B cell (primary cell): Measurements from ENCODE around the gene RALBP1. TPM values are rescaled to one million over a fixed set of nuclear protein-coding genes. Genes with fewer than 3 reads are reported as not detected.

ENCODE experiments used
- ATAC-seq: fragments of 200-7000 bp; cut with Tn5 transposase; one replicate; pipeline ENCODE4 v1.10.0; 2021; ENCODE audit warnings: low read depth, mild to moderate bottlenecking, moderate number of reproducible peaks, moderate library complexity
- CTCF ChIA-PET: fragments of 350-600 bp; sonication (Branson Sonifier 250); formaldehyde crosslinking; loops from one replicate; lab custom pipeline; 2021; ENCODE audit warnings: antibody characterized with exemption, inconsistent platforms; lab: Charles Lee
- POLR2A ChIA-PET: fragments of 350-600 bp; sonication (Branson Sonifier 250); formaldehyde crosslinking; loops from one replicate; lab custom pipeline; 2021; ENCODE audit warnings: antibody characterized with exemption; lab: Charles Lee
- DNase-seq: peaks from one replicate; pipeline ENCODE4 v3.0.0; 2013
- H2AFZ ChIP-seq: 2 replicates; pipeline ENCODE4 v1.6.1; 2012; ENCODE audit warnings: mild to moderate bottlenecking, low read depth, low read length; ENCODE audit not compliant: insufficient read depth, poor library complexity, severe bottlenecking
- H3K27ac ChIP-seq, 2 donors: 1 replicate in 1 of 2; 2 replicates in 1 of 2; pipeline ENCODE4 v1.5.1; 2012 to 2013; ENCODE audit warnings: low read length in 2 of 2, mild to moderate bottlenecking in 2 of 2, moderate library complexity in 1 of 2
- H3K27me3 ChIP-seq, 4 experiments: fragments of 200-600 bp in 1 of 4; sonication (generic) in 1 of 4; replicated peaks in 1 of 4; 1 replicate in 2 of 4; 2 replicates in 2 of 4; pipeline versions ENCODE4 v1.6.1 to v1.7.0; 2013 to 2016; ENCODE audit warnings: low read length in 3 of 4, mild to moderate bottlenecking in 2 of 4, mixed read lengths in 1 of 4, moderate library complexity in 1 of 4; ENCODE audit not compliant: insufficient read depth in 4 of 4, control insufficient read depth in 3 of 4; ENCODE audit errors: control extremely low read depth in 1 of 4
- H3K36me3 ChIP-seq, 2 experiments: replicated peaks in 1 of 2; 1 replicate in 1 of 2; 2 replicates in 1 of 2; pipeline versions ENCODE4 v1.6.1 to v1.7.1; 2013; ENCODE audit warnings: low read length in 1 of 2; ENCODE audit not compliant: insufficient read depth in 2 of 2, control insufficient read depth in 1 of 2; ENCODE audit errors: control extremely low read depth in 1 of 2, extremely low read depth in 1 of 2
- H3K4me1 ChIP-seq, 2 donors: fragments of 200-600 bp in 1 of 2; sonication (generic) in 1 of 2; 1 replicate in 1 of 2; 2 replicates in 1 of 2; pipeline versions ENCODE4 v1.5.1 to v1.6.1; 2013 to 2017; ENCODE audit warnings: low read length in 2 of 2; ENCODE audit not compliant: control insufficient read depth in 2 of 2, insufficient read depth in 2 of 2
- H3K4me2 ChIP-seq: replicated peaks from 2 replicates; pipeline ENCODE3; 2012; ENCODE audit warnings: mild to moderate bottlenecking, low read depth, low read length; ENCODE audit not compliant: poor library complexity, severe bottlenecking
- H3K4me3 ChIP-seq, 5 experiments: fragments of 200-600 bp in 1 of 5; sonication (generic) in 1 of 5; 1 replicate in 3 of 5; 2 replicates in 2 of 5; pipeline versions ENCODE4 v1.5.1 to v1.7.0; 2011 to 2016; ENCODE audit warnings: low read length in 4 of 5, mild to moderate bottlenecking in 4 of 5, low read depth in 2 of 5, control low read depth in 1 of 5, moderate library complexity in 1 of 5; ENCODE audit not compliant: insufficient read depth in 1 of 5; ENCODE audit errors: control extremely low read depth in 1 of 5, extremely low read depth in 1 of 5
- H3K79me2 ChIP-seq: fragments of 200-600 bp; sonication (generic); one replicate; pipeline ENCODE4 v1.6.0; 2016; ENCODE audit warnings: low read length; ENCODE audit not compliant: control insufficient read depth, insufficient read depth
- H3K9ac ChIP-seq: fragments of 200-600 bp; sonication (generic); 2 replicates; pipeline ENCODE4 v1.6.1; 2017; ENCODE audit warnings: mild to moderate bottlenecking, low read length, moderate library complexity
- H3K9me3 ChIP-seq, 3 donors: one replicate each; pipeline versions ENCODE4 v1.6.1 to v1.7.1; 2013; ENCODE audit warnings: low read length in 2 of 3; ENCODE audit not compliant: control insufficient read depth in 2 of 3, insufficient read depth in 1 of 3; ENCODE audit errors: control extremely low read depth in 1 of 3
- H4K20me1 ChIP-seq: 2 replicates; pipeline ENCODE4 v1.6.0; 2012; ENCODE audit warnings: mild to moderate bottlenecking, low read length; ENCODE audit not compliant: insufficient read depth, control insufficient read depth, poor library complexity, severe bottlenecking
- H3K27ac Mint-ChIP-seq: one replicate; pipeline ENCODE4 v1.8.0; 2021; ENCODE audit warnings: mixed read lengths
- H3K27me3 Mint-ChIP-seq: one replicate; pipeline ENCODE4 v1.8.0; 2021; ENCODE audit warnings: mixed read lengths
- H3K4me1 Mint-ChIP-seq: one replicate; pipeline ENCODE4 v1.8.0; 2021; ENCODE audit warnings: mixed read lengths
- H3K4me3 Mint-ChIP-seq: one replicate; pipeline ENCODE4 v1.8.0; 2021; ENCODE audit warnings: mixed read lengths
- H3K9me3 Mint-ChIP-seq: one replicate; pipeline ENCODE4 v1.8.0; 2022; ENCODE audit warnings: mixed read lengths; ENCODE audit not compliant: insufficient read depth
- EZH2 ChIP-seq: IDR thresholded peaks from 2 replicates; pipeline ENCODE4 v1.6.1; 2012; ENCODE audit warnings: borderline replicate concordance, low read depth, mild to moderate bottlenecking, moderate library complexity, low read length; ENCODE audit not compliant: insufficient read depth, poor library complexity, severe bottlenecking
- WGBS: methylation state at CpG from one replicate; pipeline ENCODE4 v1.1.5; 2013; ENCODE audit warnings: missing lambda C conversion rate; ENCODE audit not compliant: insufficient coverage; 5-methylcytosine and 5-hydroxymethylcytosine counted together
- intact Hi-C: fragments of 100-400 bp; cut with micrococcal nuclease; formaldehyde crosslinking; loops from one replicate; pipeline ENCODE4 v1.10.0; 2022
- polyA plus RNA-seq: library from polyadenylated mRNA; depleted of rRNA; stranded (reverse); fragments of >200 nt; gene quantifications from 2 replicates; pipeline ENCODE4 v1.2.3, GENCODE V29; 2012
- total RNA-seq, 2 donors: library from RNA; stranded (reverse); fragments of 120-200 nt in 1 of 2; gene quantifications; 1 replicate in 1 of 2; 2 replicates in 1 of 2; pipeline versions ENCODE4 v1.2.3 to v1.2.4, GENCODE V29; 2013 to 2022
- TF ChIP-seq, protein P1 (sequence below): fragments of 200-600 bp; IDR thresholded peaks from one replicate; pipeline ENCODE4 v1.8.0; 2022; ENCODE audit warnings: antibody characterized with exemption, mild to moderate bottlenecking

Gene RALBP1
- total and polyA plus RNA-seq, 2 donors (not counting 1 experiment from before 2014, with no cell fraction given), result 14.9 to 38.0 TPM

- H3K79me2 ChIP-seq, result peaks cover 71% of the 10 kb centered on the region
- ChIA-PET CTCF (interaction anchor here (4.0 kb wide), 1 partner anchor 8 kb away, joined by 23 read pairs; no protein-coding TSS in a partner anchor), POLR2A (interaction anchor here (0.5 kb wide), 1 partner anchor 323 kb away, joined by 5 read pairs; no protein-coding TSS in a partner anchor)
- H3K4me2 ChIP-seq, result no peak overlapping the region
- no peaks in the 10 kb centered on the region for H3K27me3 Mint-ChIP-seq
- peaks cover 30% of the 10 kb centered on the region for H3K4me1 Mint-ChIP-seq
- whole genome bisulfite sequencing, result no CpG with 5 or more reads among the region's 2 CpGs
- intact Hi-C loops, result no loop called here
- H3K9ac ChIP-seq, result no peak overlapping the region
- DNase-seq (no peak), ATAC-seq (no peak)
- H3K4me1 ChIP-seq, result no peaks in the 10 kb centered on the region
- H4K20me1 ChIP-seq, result peaks cover 30% of the 10 kb centered on the region
- no peak overlapping the region for H3K4me3 Mint-ChIP-seq
- H3K9me3 Mint-ChIP-seq, result peaks cover 2% of the 10 kb centered on the region
- no peak overlapping the region for H3K4me3 ChIP-seq
- H3K27ac ChIP-seq, result no peak overlapping the region
- peaks cover 0 to 3% of the 10 kb centered on the region in 2 experiments for H3K36me3 ChIP-seq
- H3K9me3 ChIP-seq, result no peaks in the 10 kb centered on the region
- TF ChIP-seq, protein P1, sequence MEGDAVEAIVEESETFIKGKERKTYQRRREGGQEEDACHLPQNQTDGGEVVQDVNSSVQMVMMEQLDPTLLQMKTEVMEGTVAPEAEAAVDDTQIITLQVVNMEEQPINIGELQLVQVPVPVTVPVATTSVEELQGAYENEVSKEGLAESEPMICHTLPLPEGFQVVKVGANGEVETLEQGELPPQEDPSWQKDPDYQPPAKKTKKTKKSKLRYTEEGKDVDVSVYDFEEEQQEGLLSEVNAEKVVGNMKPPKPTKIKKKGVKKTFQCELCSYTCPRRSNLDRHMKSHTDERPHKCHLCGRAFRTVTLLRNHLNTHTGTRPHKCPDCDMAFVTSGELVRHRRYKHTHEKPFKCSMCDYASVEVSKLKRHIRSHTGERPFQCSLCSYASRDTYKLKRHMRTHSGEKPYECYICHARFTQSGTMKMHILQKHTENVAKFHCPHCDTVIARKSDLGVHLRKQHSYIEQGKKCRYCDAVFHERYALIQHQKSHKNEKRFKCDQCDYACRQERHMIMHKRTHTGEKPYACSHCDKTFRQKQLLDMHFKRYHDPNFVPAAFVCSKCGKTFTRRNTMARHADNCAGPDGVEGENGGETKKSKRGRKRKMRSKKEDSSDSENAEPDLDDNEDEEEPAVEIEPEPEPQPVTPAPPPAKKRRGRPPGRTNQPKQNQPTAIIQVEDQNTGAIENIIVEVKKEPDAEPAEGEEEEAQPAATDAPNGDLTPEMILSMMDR, result no peak
- TF ChIP-seq EZH2, result no peak
- no peak overlapping the region for H2AFZ ChIP-seq
- H3K27me3 ChIP-seq, result no peaks in the 10 kb centered on the region
- no peak overlapping the region for H3K27ac Mint-ChIP-seq
Observed at GRCh38 chr18:9508446-9509025, 33.2 kb downstream of the RALBP1 start.

DNA sequence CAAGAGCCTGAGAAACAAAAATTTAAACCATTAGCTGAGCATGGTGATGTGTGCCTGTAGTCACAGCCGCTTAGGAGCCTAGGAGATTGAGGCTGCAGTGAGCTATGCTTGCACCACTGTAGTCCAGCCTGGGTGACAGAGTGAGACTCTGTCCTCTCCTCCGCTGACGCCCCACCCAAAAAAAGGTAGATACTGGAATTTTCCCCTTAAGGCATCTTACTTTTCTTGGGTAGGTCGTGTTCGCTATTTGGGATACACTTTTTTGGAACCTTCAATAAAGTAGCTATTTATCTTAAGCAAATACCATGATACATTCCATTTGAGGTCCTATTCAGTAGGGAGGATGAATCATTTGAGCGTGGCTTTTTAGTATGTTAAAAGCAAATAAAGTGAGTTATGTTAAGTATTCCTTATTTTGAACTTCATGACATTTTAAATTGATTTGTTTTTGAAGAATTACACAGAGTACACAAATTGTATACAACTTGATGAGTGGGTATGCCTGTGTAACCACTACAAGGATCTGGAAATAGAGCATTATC, 38.7 kb downstream of the RALBP1 start:
- no peak overlapping the region for H2AFZ ChIP-seq
- peaks cover 27% of the 10 kb centered on the region for H3K79me2 ChIP-seq
- Mint-ChIP-seq H3K27me3 (no peaks in the 10 kb centered on the region), H3K27ac (no peak overlapping the region), H3K9me3 (no peaks in the 10 kb centered on the region), H3K4me3 (no peak overlapping the region), H3K4me1 (peaks cover 3% of the 10 kb centered on the region)
- no peaks in the 10 kb centered on the region for H3K27me3 ChIP-seq
- WGBS, result 93% methylated on average over 3 of the region's 6 CpGs
- H3K4me3 ChIP-seq, result no peak overlapping the region
- peaks cover 2 to 25% of the 10 kb centered on the region in 2 experiments for H3K36me3 ChIP-seq
- peaks cover 9% of the 10 kb centered on the region for H4K20me1 ChIP-seq
- H3K4me1 ChIP-seq, result no peaks in the 10 kb centered on the region
- CTCF ChIA-PET, result interaction anchor here (1.0 kb wide), 1 partner anchor 441 kb away, joined by 4 read pairs; no protein-coding TSS in a partner anchor
- TF ChIP-seq, protein P1, result no peak
- no peak for TF ChIP-seq EZH2
- H3K4me2 ChIP-seq, result no peak overlapping the region
- no peaks in the 10 kb centered on the region for H3K9me3 ChIP-seq
- no peak overlapping the region for H3K9ac ChIP-seq
- no peak overlapping the region for H3K27ac ChIP-seq
- POLR2A ChIA-PET, result no interaction called here
- intact Hi-C loops, result loop anchor here (10.0 kb wide), 1 partner anchor 859 kb away; no protein-coding TSS in a partner anchor
- no peak for ATAC-seq
- no peak for DNase-seq
